ENCODE data around the gene CNTNAP2. TPM values are rescaled to one million over a fixed set of nuclear protein-coding genes. Genes with fewer than 3 reads are reported as not detected.

CNTNAP2 gene
- polyA plus RNA-seq, 1 experiment, result not detected

DNA sequence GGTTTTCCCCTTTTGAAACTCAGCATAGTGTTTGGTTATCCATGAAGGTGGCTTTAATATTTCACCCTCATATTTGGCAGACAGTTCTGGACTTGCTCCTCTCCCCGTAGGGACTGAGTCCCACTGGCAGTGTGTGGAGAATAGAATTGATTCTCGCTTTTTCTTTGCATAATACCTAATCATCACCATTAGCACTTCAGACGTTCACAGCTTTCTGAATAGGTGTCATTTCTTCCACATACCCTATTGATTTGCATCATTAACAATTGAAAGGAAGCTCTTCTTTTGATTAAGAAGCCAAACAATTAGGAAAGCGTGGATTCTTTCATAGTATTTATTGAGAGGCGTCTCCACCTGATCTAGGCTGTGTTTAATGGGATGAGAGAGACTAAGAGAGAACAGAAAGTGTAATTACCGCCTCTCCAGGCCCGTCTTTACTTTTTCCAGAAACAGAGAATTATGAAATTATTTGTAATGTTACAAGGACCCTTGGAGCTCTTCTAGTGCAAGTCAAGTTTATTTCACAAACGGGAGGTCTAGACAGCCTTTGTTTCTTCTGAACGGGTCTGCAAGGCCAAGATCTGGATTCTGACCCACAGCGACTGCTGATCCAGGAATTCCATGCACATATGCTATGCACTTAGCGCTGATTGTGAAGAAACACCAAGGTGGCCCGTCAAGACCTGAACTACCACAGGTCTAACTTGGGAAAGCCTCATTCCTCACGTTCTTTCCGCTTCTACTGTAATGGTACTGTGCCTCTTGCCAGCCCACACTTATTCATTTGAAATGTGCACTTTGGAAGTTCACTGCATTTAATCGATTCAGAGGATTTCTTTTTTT, 2224.1 kb downstream of the CNTNAP2 start:
- CTCF ChIA-PET, result no interaction called here
- TF ChIP-seq CTCF (IDR thresholded peaks at IDR 0.05; ENCODE audit: insufficient read depth, low read depth, low read length), result no peak
- no peaks in the 10 kb centered on the region for H3K36me3 ChIP-seq (ENCODE audit: control insufficient read depth, insufficient read depth, low read length)
- H3K4me3 ChIP-seq (ENCODE audit: low read depth, low read length), result no peak overlapping the region
- no peaks in the 10 kb centered on the region for H3K27me3 ChIP-seq (ENCODE audit: control insufficient read depth, insufficient read depth, low read length)
- DNase-seq (ENCODE audit: low read depth), result no peak
- POLR2A ChIA-PET, result no interaction called here

DNA sequence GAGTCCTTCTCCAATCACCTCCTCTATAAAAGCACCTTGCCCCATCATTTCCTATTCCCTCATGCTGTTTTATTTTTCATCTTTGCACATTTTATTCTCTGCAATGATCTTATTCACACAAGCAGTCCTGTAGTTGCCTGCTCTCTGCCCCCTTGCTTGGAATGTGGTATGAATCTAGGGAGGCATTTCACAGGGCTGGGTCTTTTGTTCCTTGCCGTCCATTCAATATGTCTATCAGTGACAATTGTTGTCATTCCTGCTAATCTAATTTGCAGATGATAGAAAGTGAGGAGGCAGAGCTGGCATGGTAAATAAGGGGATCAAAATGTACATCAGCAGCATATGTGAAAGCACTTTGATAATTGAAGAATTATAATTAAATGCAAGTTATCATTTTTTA, 2227.8 kb downstream of the CNTNAP2 start:
- CTCF ChIA-PET, result no interaction called here
- Histone ChIP-seq H3K4me3 (ENCODE audit: low read depth, low read length) (no peak overlapping the region), H3K36me3 (ENCODE audit: control insufficient read depth, insufficient read depth, low read length) (no peaks in the 10 kb centered on the region), H3K27me3 (ENCODE audit: control insufficient read depth, insufficient read depth, low read length) (no peaks in the 10 kb centered on the region)
- no peak for TF ChIP-seq CTCF (IDR thresholded peaks at IDR 0.05; ENCODE audit: insufficient read depth, low read depth, low read length)
- no peak for DNase-seq (ENCODE audit: low read depth)
- POLR2A ChIA-PET, result no interaction called here

- TF ChIP-seq CTCF (IDR thresholded peaks at IDR 0.05; ENCODE audit: insufficient read depth, low read depth, low read length), result no peak
- Histone ChIP-seq H3K27me3 (ENCODE audit: control insufficient read depth, insufficient read depth, low read length) (no peaks in the 10 kb centered on the region), H3K36me3 (ENCODE audit: control insufficient read depth, insufficient read depth, low read length) (no peaks in the 10 kb centered on the region), H3K4me3 (ENCODE audit: low read depth, low read length) (no peak overlapping the region)
- no peak for DNase-seq (ENCODE audit: low read depth)
- POLR2A ChIA-PET, result no interaction called here
- CTCF ChIA-PET, result no interaction called here
Measured at GRCh38 chr7:148347981-148348380, 2231.4 kb downstream of the CNTNAP2 start.

GRCh38 chr7:148348466-148348865, 2231.9 kb downstream of the CNTNAP2 start:
- ChIA-PET CTCF (no interaction called here), POLR2A (no interaction called here)
- no peaks in the 10 kb centered on the region for H3K36me3 ChIP-seq (ENCODE audit: control insufficient read depth, insufficient read depth, low read length)
- no peak for DNase-seq (ENCODE audit: low read depth)
- no peaks in the 10 kb centered on the region for H3K27me3 ChIP-seq (ENCODE audit: control insufficient read depth, insufficient read depth, low read length)
- H3K4me3 ChIP-seq (ENCODE audit: low read depth, low read length), result no peak overlapping the region
- no peak for TF ChIP-seq CTCF (IDR thresholded peaks at IDR 0.05; ENCODE audit: insufficient read depth, low read depth, low read length)

- ChIA-PET CTCF (no interaction called here), POLR2A (no interaction called here)
- Histone ChIP-seq H3K27me3 (ENCODE audit: control insufficient read depth, insufficient read depth, low read length) (no peaks in the 10 kb centered on the region), H3K36me3 (ENCODE audit: control insufficient read depth, insufficient read depth, low read length) (no peaks in the 10 kb centered on the region), H3K4me3 (ENCODE audit: low read depth, low read length) (no peak overlapping the region)
- DNase-seq (ENCODE audit: low read depth), result no peak
- TF ChIP-seq CTCF (IDR thresholded peaks at IDR 0.05; ENCODE audit: insufficient read depth, low read depth, low read length), result no peak
Measured at GRCh38 chr7:148356303-148356702, 2239.7 kb downstream of the CNTNAP2 start.

Data from BJ (cell line).